NCI-H2171 treated with DMSO at 0.1 percent for 48 hours (cell line): Measurements from ENCODE around the gene ZIC5.

ENCODE experiments used
- DNase-seq: peaks from one replicate; lab custom pipeline; 2025; lab: John Stamatoyannopoulos, UW

The ZIC5 gene

GRCh38 chr13:99987154-99988019 lies 15.8 kb upstream of the ZIC5 start:
- no peak for DNase-seq

GRCh38 chr13:99986741-99987140 lies 15.2 kb upstream of the ZIC5 start:
- no peak for DNase-seq

GRCh38 chr13:99985886-99986527 lies 14.4 kb upstream of the ZIC5 start:
- peak; percentile 22 for DNase-seq

GRCh38 chr13:99985241-99985874 lies 13.8 kb upstream of the ZIC5 start:
- DNase-seq: peak; percentile 43

- DNase-seq: peak; percentile 71
Observed at GRCh38 chr13:99984461-99985240, 13.1 kb upstream of the ZIC5 start.

- DNase-seq: peak; percentile 50
Observed at GRCh38 chr13:99983499-99984401, 12.2 kb upstream of the ZIC5 start.

GRCh38 chr13:99982731-99983498 lies 11.3 kb upstream of the ZIC5 start:
- DNase-seq: peak; percentile 48

GRCh38 chr13:99982036-99982730 lies 10.6 kb upstream of the ZIC5 start:
- DNase-seq: peak; percentile 49

GRCh38 chr13:99981735-99982035 lies 10.1 kb upstream of the ZIC5 start, which contains the start of gene ZIC2:
TSS of gene ZIC2 (plus strand) at chr13:99981784. CDS start at chr13:99982065, 281 bp downstream.
- no peak for DNase-seq

GRCh38 chr13:99980824-99981734 lies 9.5 kb upstream of the ZIC5 start:
- DNase-seq: peak; percentile 78

GRCh38 chr13:99980201-99980823 lies 8.7 kb upstream of the ZIC5 start:
- peak; percentile 84 for DNase-seq

GRCh38 chr13:99979453-99980200 lies 8.1 kb upstream of the ZIC5 start:
- peak; percentile 48 for DNase-seq

GRCh38 chr13:99978799-99979452 lies 7.4 kb upstream of the ZIC5 start:
- peak; percentile 48 for DNase-seq

- DNase-seq: no peak
Observed at GRCh38 chr13:99977912-99978798, 6.6 kb upstream of the ZIC5 start.

- DNase-seq: no peak
Observed at GRCh38 chr13:99977334-99977911, 5.9 kb upstream of the ZIC5 start.
